G401 (cell line): ENCODE data around the gene LSM14A. TPM values are rescaled to one million over a fixed set of nuclear protein-coding genes. Genes with fewer than 3 reads are reported as not detected.
"Not testable (repeated sequence)": the region's sequence is repeated elsewhere in the genome, so short reads cannot be mapped to it uniquely, and the experiment has no call there.

Experiments used
- DNase-seq: peaks from one replicate; pipeline ENCODE4 v3.0.0-alpha.2; 2015; ENCODE audit warnings: low spot score
- in situ Hi-C: cut with HindIII; loops from 2 replicates; pipeline ENCODE4 v1.10.0; 2016; ENCODE audit warnings: low sequenced_read_pairs, mixed read lengths
- total RNA-seq: library from RNA; depleted of rRNA; stranded (reverse); fragments of >200 nt; shearing (Covaris generic); gene quantifications from 2 replicates; pipeline ENCODE4 v1.2.3, GENCODE V29; 2014

The LSM14A gene
- total RNA-seq, 1 experiment from 2014 or later = 89.9 TPM

- DNase-seq = no peak
Observed at GRCh38 chr19:34243876-34244578, 71.7 kb downstream of the LSM14A start.

GRCh38 chr19:34244611-34245299, 72.5 kb downstream of the LSM14A start:
- DNase-seq = no peak
- in situ Hi-C loops = no loop called here

More at GRCh38 chr19:34243876-34244578, 71.7 kb downstream of the LSM14A start:
- in situ Hi-C loops = no loop called here

- no peak for DNase-seq
- in situ Hi-C loops = no loop called here
Observed at GRCh38 chr19:34246340-34246739, 74.0 kb downstream of the LSM14A start.

DNA sequence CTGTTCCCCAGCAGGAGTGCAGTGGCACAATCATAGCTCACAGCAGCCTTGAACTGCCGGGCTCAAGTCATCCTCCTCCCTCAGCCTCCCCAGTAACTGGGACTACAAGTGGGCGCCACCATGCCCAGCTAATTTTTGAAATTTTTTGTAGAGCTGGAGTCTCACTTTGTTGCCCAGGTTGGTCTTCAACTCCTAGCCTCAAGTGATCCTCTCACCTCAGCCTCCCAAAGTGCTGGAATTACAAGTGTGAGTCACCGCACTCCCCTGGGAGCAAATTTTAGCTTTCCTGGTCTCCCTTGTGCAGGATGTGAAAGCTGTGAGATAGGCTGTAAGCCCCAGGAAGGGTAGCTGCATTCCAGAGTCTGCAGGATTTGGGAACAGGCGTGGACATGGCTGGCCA, 76.6 kb downstream of the LSM14A start:
- in situ Hi-C loops = no loop called here

DNA sequence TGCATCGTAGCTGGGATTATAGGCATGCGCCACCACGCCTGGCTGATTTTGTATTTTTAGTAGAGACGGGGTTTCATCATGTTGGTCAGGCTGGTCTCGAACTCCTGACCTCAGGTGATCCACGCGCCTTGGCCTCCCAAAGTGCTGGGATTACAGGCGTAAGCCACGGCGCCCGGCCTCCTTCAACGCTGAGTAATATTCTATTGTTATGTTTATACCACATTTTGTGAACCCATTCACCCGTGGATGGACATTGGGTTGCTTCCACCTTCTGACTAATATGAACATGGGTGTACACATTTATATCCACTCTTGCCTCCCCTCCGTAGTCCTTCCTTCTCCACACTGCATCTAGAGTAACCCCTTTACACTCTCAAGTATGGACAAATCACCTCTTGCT, 80.9 kb downstream of the LSM14A start:
- DNase-seq, in situ Hi-C loops: not testable (repeated sequence)

More for the DNA sequence above, 76.6 kb downstream of the LSM14A start:
- no peak for DNase-seq

DNA sequence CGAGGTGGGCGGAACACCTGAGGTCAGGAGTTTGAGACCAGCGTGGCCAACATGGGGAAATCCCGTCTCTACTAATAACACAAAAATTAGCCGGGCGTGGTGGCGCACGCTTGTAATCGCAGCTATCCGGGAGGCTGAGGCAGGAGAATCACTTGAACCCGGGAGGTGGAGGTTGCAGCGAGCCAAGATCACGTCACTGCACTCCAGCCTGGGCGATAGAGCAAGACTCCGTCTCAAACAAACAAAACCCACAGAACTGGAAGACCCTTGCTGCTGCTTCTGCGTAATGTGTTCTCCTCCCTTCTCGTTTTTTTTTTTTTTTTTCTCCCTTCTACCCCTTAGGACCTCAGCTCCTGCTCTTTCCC, 81.4 kb downstream of the LSM14A start:
- DNase-seq, in situ Hi-C loops: not testable (repeated sequence)

DNA sequence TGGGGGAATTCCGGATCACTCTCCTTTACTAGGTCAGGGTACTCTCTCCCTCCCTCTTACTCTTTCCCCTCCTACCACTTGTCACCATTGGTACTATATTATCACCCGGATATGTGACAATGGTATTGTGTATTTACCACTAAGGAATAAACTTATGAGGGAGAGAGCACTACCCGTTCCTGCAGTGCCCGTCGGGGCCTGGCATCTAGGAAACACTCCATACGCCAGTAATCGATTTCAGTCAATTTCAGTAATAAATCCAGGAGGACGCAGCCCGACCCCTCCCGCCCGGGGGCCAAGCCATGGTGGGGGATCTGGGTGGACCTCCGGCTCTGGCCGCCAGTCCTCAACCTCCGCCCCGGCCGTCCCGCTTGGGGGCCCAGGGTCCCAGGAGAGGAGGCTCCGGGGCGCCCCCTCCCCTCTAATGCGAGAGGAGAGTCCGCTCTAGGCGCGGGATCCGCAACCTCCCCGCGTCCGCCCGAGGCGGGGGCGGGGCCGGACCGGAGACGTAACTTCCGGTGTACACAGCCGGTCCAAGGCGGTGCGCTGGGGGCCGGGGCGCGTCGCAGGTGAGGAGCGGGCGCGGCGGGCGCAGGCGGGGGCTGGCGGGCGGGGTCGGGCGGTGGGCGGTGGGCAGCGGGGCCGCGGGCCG, 81.9 kb downstream of the LSM14A start, which contains the start of gene GARRE1:
TSS of gene GARRE1 (plus strand) at position 509 of the 652 bp plus-strand sequence. CDS start 45,920 bp downstream, outside the sequence.
- in situ Hi-C loops = no loop called here
- DNase-seq = peak; percentile 82

DNA sequence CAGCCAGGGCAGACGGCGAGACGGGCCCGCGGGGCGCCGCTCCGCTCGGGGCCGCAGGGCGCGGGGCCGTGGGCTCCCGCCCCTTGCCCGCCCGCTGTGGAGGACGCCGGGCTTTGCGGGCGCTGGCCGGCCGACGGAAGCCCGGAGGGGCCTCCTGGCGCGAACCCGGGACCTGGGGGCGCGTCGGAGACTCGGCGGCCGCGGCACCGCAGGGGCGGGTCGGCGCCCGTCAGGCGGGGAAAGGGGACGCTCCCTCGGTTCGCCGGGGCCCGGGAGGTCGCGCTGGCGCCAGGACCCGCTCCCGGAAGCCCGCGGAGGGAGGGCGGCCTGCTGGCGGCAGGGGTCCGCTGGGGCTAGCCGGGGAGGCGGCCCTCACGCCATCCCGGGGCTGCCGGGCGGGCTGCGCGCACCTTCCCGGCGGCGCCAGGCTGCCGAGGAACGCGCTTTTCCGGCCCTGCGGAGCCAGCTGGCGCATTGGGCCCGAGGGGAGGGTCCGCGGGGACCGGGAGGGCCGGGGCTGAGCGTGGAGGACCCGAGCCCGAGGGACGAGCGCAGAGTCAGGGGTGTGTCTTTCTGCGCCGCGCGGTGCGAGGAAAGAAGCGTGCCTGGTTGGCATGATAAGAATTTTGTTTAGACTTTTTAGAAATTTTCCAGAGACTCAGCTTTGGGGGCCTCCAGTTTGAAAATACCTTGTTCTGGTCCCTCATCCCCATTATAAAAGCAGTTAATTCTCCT, 82.6 kb downstream of the LSM14A start:
- no peak for DNase-seq
- in situ Hi-C loops = no loop called here

DNA sequence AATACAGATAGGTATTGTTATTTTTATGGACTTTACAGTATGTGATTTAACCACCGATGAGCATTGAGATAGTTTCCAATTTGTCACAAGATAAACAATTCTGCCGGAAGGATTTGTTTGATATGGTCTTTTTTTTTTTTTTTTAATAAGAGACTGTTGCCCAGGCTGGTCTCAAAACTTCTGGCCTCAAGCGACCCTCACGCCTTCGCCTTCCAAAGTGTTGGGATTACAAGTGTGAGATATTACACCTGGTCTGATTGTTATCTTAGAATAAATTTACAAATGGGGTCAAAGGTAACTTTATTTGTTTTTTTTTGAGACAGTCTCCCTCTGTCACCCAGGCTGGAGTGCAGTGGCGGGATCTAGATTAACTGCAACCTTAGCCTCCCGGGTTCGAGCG, 83.2 kb downstream of the LSM14A start:
- no peak for DNase-seq
- in situ Hi-C loops = no loop called here

DNA sequence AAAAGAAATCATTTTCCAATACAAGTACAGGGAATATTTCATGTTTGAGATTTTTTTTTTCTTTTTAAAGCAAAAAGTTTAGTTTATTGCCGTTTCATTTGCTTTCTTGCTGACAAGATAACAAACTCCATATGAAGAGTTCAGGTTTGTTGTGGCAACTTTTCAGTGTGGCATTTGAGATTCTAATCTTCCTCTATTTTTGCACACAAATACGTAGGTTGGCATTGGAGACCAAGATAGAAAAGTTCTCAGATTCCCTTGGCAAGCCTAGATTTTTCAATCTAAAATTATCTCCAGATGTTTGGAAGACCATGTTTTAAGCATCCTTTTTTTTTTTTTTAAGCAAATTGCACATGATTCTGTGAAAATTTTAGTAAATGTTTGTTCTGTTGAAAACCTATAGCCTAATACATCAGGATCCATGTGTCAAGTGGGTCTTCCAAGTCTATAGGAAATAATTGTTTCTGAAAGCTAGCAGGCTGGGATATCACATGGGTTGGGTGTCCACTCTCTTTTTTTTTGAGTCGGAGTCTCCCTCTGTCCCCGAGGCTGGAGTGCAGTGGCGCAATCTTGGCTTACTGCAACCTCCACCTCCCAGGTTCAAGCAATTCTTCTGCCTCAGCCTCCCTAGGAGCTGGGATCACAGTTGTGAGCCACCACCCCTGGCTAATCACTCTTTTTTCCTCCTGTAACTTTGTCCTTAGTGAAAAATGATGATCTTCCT, 84.7 kb downstream of the LSM14A start:
- DNase-seq = no peak
- in situ Hi-C loops = no loop called here

GRCh38 chr19:34257559-34257924, 85.2 kb downstream of the LSM14A start:
- DNase-seq = no peak
- in situ Hi-C loops = no loop called here

GRCh38 chr19:34259367-34260095, 87.2 kb downstream of the LSM14A start:
- in situ Hi-C loops = no loop called here

DNA sequence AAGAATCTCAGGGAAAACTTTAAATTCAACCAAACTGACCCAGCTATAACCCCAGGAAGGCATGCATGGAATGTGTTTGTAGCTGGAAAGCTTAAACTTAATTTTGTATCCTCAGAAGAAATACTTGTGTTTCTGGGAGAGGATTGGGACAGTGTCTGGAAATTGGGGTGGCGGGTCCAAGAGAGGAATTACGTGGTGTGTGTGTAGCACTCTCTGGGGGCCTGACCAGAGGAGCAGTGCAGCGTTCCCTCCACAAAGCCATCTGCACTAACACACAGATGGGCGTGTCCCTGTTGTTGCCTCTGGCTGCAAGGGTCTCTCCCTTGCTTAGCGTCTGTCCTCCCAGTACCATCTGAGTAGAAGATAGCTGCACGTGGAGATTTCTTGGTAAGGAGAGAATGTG, 88.5 kb downstream of the LSM14A start:
- no peak for DNase-seq
- in situ Hi-C loops = no loop called here

More at GRCh38 chr19:34259367-34260095, 87.2 kb downstream of the LSM14A start:
- DNase-seq = no peak

DNA sequence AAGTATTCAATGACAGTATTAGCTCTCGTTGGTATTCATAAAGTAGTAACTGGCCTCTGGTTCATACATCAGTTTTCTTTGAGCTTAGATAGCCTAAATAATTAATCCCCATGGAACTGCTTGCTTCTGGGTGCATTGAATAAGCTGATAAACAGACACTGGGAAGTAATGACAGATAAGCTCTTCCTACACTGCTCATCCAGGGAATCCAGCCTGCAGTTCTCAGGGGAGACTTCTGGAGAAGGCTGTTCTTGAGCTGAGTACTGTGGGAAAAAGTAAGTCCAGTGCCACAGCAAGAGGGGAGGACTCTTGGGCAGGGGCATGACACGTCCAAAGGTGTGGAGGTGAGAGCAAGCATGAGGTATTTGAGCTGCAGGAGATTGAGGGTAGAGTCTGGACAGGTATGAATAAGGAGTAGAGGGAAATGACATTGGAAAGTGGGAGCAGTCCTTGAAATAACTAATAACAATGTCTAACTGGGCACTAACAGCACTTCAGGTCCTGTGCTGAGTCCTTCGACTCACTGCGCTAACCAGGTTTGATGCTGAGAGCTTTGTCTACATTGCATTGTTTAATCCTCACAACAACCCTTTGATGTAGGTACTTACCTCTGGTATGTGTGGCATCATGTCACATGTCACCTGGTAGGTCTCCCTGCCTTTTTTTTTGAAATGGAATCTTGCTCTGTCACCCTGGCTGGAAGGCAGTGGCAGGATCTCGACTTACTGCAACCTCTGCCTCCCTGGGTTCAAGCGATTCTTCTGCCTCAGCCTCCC, 89.2 kb downstream of the LSM14A start:
- in situ Hi-C loops = no loop called here
- no peak for DNase-seq

DNA sequence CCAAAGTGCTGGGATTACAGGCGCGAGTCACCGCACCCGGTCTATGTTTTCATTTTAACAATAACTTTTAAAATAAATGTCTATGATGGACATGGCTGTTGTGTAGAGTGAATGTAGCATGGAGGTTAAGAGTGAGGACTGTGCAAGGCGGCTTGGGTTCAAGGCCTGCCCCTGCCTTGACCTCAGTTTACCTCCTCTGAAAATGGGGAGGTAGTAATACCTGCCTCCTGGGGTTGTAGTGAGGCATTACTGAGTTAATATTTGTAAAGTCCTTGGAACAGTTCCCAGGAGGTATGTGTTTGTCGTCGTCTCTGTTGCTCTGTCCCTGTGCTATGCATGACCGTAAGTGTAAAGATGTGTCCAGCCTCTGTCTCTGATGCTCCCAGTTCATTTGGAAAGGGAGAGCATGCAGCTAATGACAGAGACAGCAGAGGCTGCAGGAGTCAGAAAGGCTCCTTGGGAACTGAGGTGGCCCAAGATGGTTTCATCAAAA, 91.5 kb downstream of the LSM14A start:
- DNase-seq = no peak
- in situ Hi-C loops = no loop called here

- in situ Hi-C loops = no loop called here
- no peak for DNase-seq
Observed at GRCh38 chr19:34265221-34265650, 92.9 kb downstream of the LSM14A start.

DNA sequence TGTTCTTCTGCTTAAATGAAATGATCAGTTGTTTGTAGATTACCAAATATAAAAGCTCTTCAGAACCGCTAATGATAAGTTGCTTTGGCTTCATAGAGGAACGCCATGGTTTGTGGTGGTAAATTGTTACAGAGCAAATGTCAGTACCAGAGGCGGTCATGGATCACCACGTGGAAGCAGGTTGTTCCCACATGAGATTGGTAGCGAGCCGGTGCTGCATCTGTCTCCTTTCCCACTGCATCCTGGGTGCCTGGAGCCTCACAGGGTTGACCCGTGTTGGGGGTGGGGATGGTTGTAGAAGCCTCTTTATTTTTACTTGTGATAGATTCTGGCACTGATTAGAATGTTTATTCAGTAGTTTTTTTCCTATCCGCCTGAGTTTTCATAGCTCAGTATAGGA, 96.8 kb downstream of the LSM14A start:
- in situ Hi-C loops = no loop called here
- DNase-seq = no peak
